ENCODE measurements around the gene OR2T6.
"Not testable (repeated sequence)": the region's sequence is repeated elsewhere in the genome, so short reads cannot be mapped to it uniquely, and the experiment has no call there.

OR2T6 gene

DNA sequence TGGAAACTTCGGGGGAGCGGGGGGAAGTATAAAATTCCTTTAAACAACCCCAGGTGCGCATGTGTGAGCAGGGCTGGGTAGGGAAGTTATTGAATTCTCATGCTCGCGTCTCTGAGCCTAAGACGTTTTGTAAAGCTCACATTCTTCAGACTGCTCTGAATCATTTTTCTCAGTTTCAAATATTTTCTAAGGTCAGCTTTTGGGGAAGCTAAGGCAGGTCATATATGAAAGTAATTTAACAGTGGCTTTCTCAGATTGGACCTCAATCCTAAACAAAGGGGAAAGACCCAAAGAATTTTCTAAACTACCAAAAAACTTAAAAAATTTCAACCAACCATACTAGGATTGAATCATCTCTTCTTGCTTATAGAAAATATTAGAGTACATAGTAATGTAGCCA, 59.4 kb downstream of the OR2T6 start:
- DNase-seq: not testable (repeated sequence)

GRCh38 chr1:248436303-248436702, 60.8 kb downstream of the OR2T6 start:
- DNase-seq: not testable (repeated sequence)

GRCh38 chr1:248438668-248439067, 63.1 kb downstream of the OR2T6 start:
- DNase-seq: not testable (repeated sequence)

- not testable (repeated sequence) for DNase-seq
These were observed 63.7 kb downstream of the OR2T6 start for GRCh38 chr1:248439283-248439682.

Data from Kasumi-1 (cell line).